Measurements from ENCODE around the gene SFRP2.

Gene SFRP2

DNA sequence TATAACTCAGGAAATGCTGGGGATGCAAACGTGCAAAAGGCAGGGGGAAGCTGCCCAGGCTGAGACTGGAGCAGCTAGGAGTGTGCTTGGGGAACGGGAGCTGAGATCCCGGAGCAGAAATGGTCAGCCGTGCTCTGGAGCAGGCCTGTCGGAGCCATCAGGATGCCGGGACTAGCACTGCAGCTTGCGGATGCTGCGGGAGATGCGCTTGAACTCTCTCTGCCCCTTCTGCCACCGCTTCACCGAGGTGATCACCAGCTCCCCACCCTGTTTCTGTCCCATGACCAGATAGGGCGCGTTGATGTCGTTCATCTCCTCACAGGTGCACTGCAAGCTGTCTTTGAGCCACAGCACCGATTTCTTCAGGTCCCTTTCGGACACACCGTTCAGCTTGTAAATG lies 7.6 kb downstream of the SFRP2 start:
- no peak overlapping the region for H3K27ac ChIP-seq (ENCODE audit: low read depth, low read length)
- H3K4me2 ChIP-seq (ENCODE audit: low read depth, low read length, poor library complexity, severe bottlenecking): no peak overlapping the region
- H3K9me3 ChIP-seq (ENCODE audit: insufficient read depth, low read length): no peaks in the 10 kb centered on the region
- no peaks in the 10 kb centered on the region for H4K20me1 ChIP-seq (ENCODE audit: low read depth, low read length)
- H3K36me3 ChIP-seq (ENCODE audit: low read length): no peaks in the 10 kb centered on the region
- H3K79me2 ChIP-seq (ENCODE audit: insufficient read depth, low read length): no peaks in the 10 kb centered on the region
- H3K9ac ChIP-seq (ENCODE audit: low read length): no peak overlapping the region
- H3F3A ChIP-seq (ENCODE audit: insufficient read depth): no peaks in the 10 kb centered on the region
- no peaks in the 10 kb centered on the region for H3K27me3 ChIP-seq (ENCODE audit: low read length)
- H3K4me3 ChIP-seq (ENCODE audit: insufficient read depth, low read length, poor library complexity, severe bottlenecking): no peak overlapping the region
- no peak overlapping the region for H2AFZ ChIP-seq (ENCODE audit: low read depth, low read length, severe bottlenecking)
- no peaks in the 10 kb centered on the region for H3K9me2 ChIP-seq (replicated peaks; ENCODE audit: insufficient read depth, low read length)
- TF ChIP-seq, protein P1, sequence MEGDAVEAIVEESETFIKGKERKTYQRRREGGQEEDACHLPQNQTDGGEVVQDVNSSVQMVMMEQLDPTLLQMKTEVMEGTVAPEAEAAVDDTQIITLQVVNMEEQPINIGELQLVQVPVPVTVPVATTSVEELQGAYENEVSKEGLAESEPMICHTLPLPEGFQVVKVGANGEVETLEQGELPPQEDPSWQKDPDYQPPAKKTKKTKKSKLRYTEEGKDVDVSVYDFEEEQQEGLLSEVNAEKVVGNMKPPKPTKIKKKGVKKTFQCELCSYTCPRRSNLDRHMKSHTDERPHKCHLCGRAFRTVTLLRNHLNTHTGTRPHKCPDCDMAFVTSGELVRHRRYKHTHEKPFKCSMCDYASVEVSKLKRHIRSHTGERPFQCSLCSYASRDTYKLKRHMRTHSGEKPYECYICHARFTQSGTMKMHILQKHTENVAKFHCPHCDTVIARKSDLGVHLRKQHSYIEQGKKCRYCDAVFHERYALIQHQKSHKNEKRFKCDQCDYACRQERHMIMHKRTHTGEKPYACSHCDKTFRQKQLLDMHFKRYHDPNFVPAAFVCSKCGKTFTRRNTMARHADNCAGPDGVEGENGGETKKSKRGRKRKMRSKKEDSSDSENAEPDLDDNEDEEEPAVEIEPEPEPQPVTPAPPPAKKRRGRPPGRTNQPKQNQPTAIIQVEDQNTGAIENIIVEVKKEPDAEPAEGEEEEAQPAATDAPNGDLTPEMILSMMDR (IDR thresholded peaks at IDR 0.05; ENCODE audit: insufficient read depth, low read length, poor library complexity, severe bottlenecking): no peak
- TF ChIP-seq EZH2phosphoT487 (conservative IDR thresholded peaks at IDR 0.05; ENCODE audit: low read length): no peak

DNA sequence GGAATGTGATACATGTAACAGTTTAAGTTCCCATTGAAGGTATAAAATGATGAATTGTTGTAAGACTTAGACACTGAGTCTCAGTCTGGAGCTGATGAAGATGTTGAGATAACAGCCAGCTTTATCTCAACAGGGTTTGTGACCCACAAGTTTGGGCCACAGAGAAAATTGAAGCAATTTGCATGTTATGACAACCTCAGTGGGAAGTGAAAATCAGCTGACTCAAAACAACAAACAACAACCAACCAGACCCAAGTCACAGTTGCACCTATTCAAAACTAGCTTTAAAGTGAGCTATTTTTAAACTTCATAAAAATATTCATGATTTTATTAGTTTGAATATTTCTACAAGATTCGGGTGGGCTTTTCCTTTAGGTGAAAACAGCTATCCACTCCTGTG lies 8.0 kb downstream of the SFRP2 start:
- Histone ChIP-seq H3F3A (ENCODE audit: insufficient read depth) (no peaks in the 10 kb centered on the region), H3K36me3 (ENCODE audit: low read length) (no peaks in the 10 kb centered on the region), H2AFZ (ENCODE audit: low read depth, low read length, severe bottlenecking) (no peak overlapping the region), H3K9ac (ENCODE audit: low read length) (no peak overlapping the region), H3K27ac (ENCODE audit: low read depth, low read length) (no peak overlapping the region), H3K27me3 (ENCODE audit: low read length) (no peaks in the 10 kb centered on the region), H3K4me2 (ENCODE audit: low read depth, low read length, poor library complexity, severe bottlenecking) (no peak overlapping the region), H3K9me2 (replicated peaks; ENCODE audit: insufficient read depth, low read length) (no peaks in the 10 kb centered on the region), H3K4me3 (ENCODE audit: insufficient read depth, low read length, poor library complexity, severe bottlenecking) (no peak overlapping the region), H4K20me1 (ENCODE audit: low read depth, low read length) (no peaks in the 10 kb centered on the region), H3K9me3 (ENCODE audit: insufficient read depth, low read length) (no peaks in the 10 kb centered on the region), H3K79me2 (ENCODE audit: insufficient read depth, low read length) (no peaks in the 10 kb centered on the region)
- TF ChIP-seq, protein P1 (IDR thresholded peaks at IDR 0.05; ENCODE audit: insufficient read depth, low read length, poor library complexity, severe bottlenecking): no peak
- no peak for TF ChIP-seq EZH2phosphoT487 (conservative IDR thresholded peaks at IDR 0.05; ENCODE audit: low read length)

DNA sequence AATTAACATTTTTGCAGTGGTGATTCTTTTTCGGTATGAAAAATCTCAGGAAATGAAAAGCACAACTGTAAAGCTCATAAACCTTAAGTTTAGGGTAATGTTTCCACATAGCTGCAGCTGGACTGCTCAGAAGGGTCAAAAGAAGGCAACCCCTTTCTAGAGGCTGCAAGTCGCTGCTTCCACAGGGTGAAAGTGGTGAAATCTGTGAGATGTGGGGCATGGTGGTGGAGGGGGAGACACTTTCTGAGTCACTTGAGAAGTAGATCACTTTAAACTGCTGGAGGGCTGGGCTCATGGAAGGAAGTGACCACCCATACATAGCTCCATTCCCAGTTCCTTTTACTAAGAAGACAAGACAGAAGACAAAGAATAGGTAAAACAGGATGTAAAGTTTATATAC lies 8.7 kb downstream of the SFRP2 start:
- H3F3A ChIP-seq (ENCODE audit: insufficient read depth): no peaks in the 10 kb centered on the region
- no peak overlapping the region for H3K4me2 ChIP-seq (ENCODE audit: low read depth, low read length, poor library complexity, severe bottlenecking)
- H3K9ac ChIP-seq (ENCODE audit: low read length): no peak overlapping the region
- H3K27me3 ChIP-seq (ENCODE audit: low read length): no peaks in the 10 kb centered on the region
- H3K27ac ChIP-seq (ENCODE audit: low read depth, low read length): no peak overlapping the region
- no peaks in the 10 kb centered on the region for H3K79me2 ChIP-seq (ENCODE audit: insufficient read depth, low read length)
- TF ChIP-seq EZH2phosphoT487 (conservative IDR thresholded peaks at IDR 0.05; ENCODE audit: low read length): no peak
- TF ChIP-seq, protein P1 (IDR thresholded peaks at IDR 0.05; ENCODE audit: insufficient read depth, low read length, poor library complexity, severe bottlenecking): no peak
- no peaks in the 10 kb centered on the region for H4K20me1 ChIP-seq (ENCODE audit: low read depth, low read length)
- H2AFZ ChIP-seq (ENCODE audit: low read depth, low read length, severe bottlenecking): no peak overlapping the region
- H3K36me3 ChIP-seq (ENCODE audit: low read length): no peaks in the 10 kb centered on the region
- H3K9me2 ChIP-seq (replicated peaks; ENCODE audit: insufficient read depth, low read length): no peaks in the 10 kb centered on the region
- no peaks in the 10 kb centered on the region for H3K9me3 ChIP-seq (ENCODE audit: insufficient read depth, low read length)
- H3K4me3 ChIP-seq (ENCODE audit: insufficient read depth, low read length, poor library complexity, severe bottlenecking): no peak overlapping the region
